ENCODE results near the gene ALS2CL.

GRCh38 chr3:46731795-46732194, 38.3 kb upstream of the ALS2CL start:
- TF ChIP-seq TAF1 (IDR thresholded peaks at IDR 0.05; ENCODE audit: borderline replicate concordance, low read depth, low read length) (no peak), POLR2AphosphoS5 (IDR thresholded peaks at IDR 0.05; ENCODE audit: low read depth, low read length) (no peak)

Data from GM12892 (cell line).